ELR (cell line): ENCODE measurements around the gene PRKCB.

Experiments
- DNase-seq: peaks from one replicate; pipeline ENCODE4 v3.0.0-alpha.2; 2015; ENCODE audit warnings: low read depth

PRKCB gene

DNA sequence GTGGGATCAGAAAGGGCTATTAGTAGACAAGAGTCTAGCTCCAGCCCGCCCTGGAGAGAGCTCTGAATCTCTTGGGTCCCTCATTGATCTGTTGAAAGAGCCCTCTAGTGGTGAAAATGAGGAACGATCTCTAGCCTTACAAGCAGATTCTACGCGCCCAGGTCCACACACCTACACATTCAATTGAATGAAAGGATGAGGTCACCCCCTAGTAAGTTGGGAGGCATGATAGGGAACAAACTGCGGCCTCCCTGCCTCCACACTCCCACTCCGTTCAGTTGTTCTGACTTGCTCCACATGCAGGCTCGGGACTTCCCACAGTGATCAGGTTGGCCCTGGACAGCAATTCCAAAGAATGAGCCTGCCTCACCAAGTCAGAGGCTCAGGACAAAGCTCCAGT, 417.4 kb downstream of the PRKCB start:
- DNase-seq = peak; percentile 55

DNA sequence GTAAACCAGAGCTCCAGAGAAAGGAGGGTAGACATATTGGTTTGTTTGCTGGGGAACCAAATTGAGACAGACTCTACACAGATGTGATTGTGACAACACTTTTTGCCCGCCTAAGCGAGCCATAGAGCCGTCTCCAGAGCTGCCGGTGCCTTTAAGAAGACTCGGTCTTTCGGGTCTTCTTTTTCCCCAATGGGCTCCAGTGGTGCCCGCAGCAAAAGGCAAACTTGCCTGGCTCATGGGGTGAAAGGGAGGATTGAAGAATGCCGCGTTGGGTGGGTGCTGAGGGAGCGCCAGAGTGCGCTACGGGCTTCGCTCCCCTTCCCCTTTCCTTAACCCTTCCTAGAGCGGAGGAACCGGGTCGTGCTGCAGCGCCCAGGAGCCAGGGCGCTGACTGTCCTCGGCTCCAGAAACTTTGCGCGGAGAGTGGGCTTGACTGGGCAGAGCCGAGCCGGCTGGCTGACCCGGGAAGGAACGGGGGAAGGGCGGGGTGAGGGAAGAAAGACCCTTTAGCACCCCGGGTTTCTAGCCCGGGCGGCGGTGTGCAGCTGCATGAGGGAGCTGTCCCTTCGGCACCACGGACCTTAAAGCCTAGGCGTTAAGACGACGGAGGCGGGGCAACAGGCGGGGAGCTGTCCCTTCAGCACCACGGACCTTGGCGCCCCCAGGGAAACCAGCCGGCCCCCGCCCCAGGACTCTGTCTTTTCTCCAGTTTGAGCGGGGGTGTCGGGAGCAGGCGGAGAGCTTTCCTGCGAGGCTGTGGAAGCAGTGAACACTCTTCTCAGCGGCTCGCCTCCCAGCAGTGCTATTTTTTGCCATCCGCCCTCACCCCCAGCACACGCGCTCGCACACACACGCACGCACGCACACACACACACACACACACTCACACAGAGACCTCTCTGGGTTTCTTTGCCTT, 419.9 kb downstream of the PRKCB start, which contains the start of gene CACNG3:
Gene CACNG3 (plus strand): TSS at position 880 of the 916 bp plus-strand sequence. CDS start 420 bp downstream, outside the sequence.
- DNase-seq = peak; percentile 29

DNA sequence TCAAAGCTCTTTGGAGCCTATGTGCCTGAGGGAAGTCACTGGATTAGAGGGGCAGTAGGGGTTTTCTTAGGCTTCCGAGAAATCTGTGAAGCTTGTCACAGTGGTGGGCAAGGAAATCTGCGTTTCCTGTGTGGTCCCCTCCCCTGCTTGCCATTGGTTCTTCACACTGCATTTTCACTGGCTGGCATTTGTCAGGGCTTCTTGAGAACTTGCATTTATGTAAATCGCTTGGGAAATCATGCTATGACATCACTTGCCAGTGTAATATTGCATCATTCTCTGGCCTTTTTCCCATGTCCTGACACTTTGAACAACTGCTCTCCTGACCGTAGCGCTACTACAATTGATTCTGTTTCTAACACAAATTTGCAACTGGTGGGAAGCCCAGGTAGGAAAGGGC, 422.2 kb downstream of the PRKCB start:
- DNase-seq = no peak

- DNase-seq = no peak
These were observed 423.0 kb downstream of the PRKCB start for GRCh38 chr16:24258791-24259190.

DNA sequence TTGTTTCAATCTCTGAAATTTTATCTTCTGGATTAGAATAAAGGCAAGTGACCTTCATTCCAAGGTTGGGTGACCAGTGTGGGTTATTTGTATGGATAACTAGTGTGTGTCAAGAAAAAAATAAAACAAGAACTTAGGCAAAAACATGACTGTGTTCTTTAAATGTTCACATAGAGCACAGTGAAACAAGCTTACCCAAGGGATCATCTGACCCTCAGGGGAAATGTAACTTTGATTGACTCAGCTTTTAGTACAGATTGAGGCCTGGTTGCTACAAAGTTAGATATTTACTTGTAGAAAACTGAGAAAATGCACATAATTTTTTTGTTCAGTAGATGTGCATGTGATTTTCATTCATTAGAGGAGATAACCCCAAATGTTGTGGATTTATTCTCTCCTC, 427.0 kb downstream of the PRKCB start:
- DNase-seq = no peak
